Lung (tissue), 13 donors: ENCODE measurements around the gene FBXO34. TPM values are rescaled to one million over a fixed set of nuclear protein-coding genes. Genes with fewer than 3 reads are reported as not detected.

Experiments
- ATAC-seq: fragments of 200-7000 bp; cut with Tn5 transposase; one replicate; pipeline ENCODE4 v1.9.1; 2020; ENCODE audit warnings: moderate number of reproducible peaks; ENCODE audit not compliant: insufficient read depth, low FRiP score
- DNase-seq, 3 donors: peaks; one replicate each; pipeline ENCODE4 v3.0.0-alpha.2; 2013 to 2017
- H3K27ac ChIP-seq, 2 donors: one replicate each; pipeline ENCODE4 v1.5.1; 2013; ENCODE audit warnings: mild to moderate bottlenecking in 2 of 2, moderate library complexity in 2 of 2, control low read depth in 1 of 2, inconsistent platforms in 1 of 2, low read depth in 1 of 2, low read length in 1 of 2
- H3K27me3 ChIP-seq, 3 donors: one replicate each; pipeline ENCODE4 v1.5.1; 2013; ENCODE audit warnings: low read length in 2 of 3; ENCODE audit not compliant: control insufficient read depth in 3 of 3, insufficient read depth in 3 of 3
- H3K36me3 ChIP-seq, 4 donors: one replicate each; pipeline ENCODE4 v1.5.1; 2013; ENCODE audit warnings: low read length in 4 of 4, mild to moderate bottlenecking in 1 of 4, moderate library complexity in 1 of 4; ENCODE audit not compliant: control insufficient read depth in 4 of 4, insufficient read depth in 4 of 4
- H3K4me1 ChIP-seq, 5 donors: one replicate each; pipeline ENCODE4 v1.5.1; 2013; ENCODE audit warnings: low read length in 5 of 5, mild to moderate bottlenecking in 2 of 5, moderate library complexity in 1 of 5; ENCODE audit not compliant: control insufficient read depth in 5 of 5, insufficient read depth in 5 of 5
- H3K4me3 ChIP-seq: one replicate; pipeline ENCODE4 v1.5.1; 2013; ENCODE audit warnings: mild to moderate bottlenecking, control low read depth, moderate library complexity
- H3K9ac ChIP-seq, 2 donors: one replicate each; pipeline ENCODE4 v1.5.1; 2013; ENCODE audit warnings: low read length in 2 of 2, control low read depth in 1 of 2; ENCODE audit not compliant: insufficient read depth in 1 of 2
- H3K9me3 ChIP-seq, 4 donors: one replicate each; pipeline ENCODE4 v1.5.1; 2013; ENCODE audit warnings: low read length in 3 of 4, mild to moderate bottlenecking in 1 of 4, moderate library complexity in 1 of 4; ENCODE audit not compliant: control insufficient read depth in 4 of 4, insufficient read depth in 3 of 4
- WGBS, 2 donors: extraction: QIAGEN DNeasy Blood & Tissue Kit; methylation state at CpG; one replicate each; pipeline ENCODE4 v1.1.7; 2013; 5-methylcytosine and 5-hydroxymethylcytosine counted together
- polyA plus RNA-seq, 2 donors: library from polyadenylated mRNA; stranded (reverse); fragments of 200-250 nt; gene quantifications; one replicate each; pipeline ENCODE4 v1.2.1, GENCODE V29; 2013
- small RNA-seq: library from RNA; depleted of rRNA; stranded (forward); fragments of <200 nt; gene quantifications from one replicate; pipeline ENCODE3, GENCODE V24; 2014; ENCODE audit warnings: low replicate concordance
- total RNA-seq, 2 donors: library from RNA; depleted of rRNA in 1 of 2; stranded (reverse); fragments of >200 nt in 1 of 2; gene quantifications; one replicate each; pipeline ENCODE4 v1.2.1, GENCODE V29; 2014 to 2021
- TF ChIP-seq, protein P1 (sequence below): IDR thresholded peaks from 2 replicates; pipeline ENCODE4 v1.5.1; 2012; ENCODE audit warnings: mild to moderate bottlenecking; ENCODE audit errors: control extremely low read depth, extremely low read depth
- donor health status: control.
- donor health status: control.
- donor health status: Bipolar disorder and iron deficiency.
- donor health status: healthy.
- donor health status: DM: yes; HTN: yes; CAD: no.

The FBXO34 gene
- total and polyA plus RNA-seq, 4 donors, result 14.0 to 59.4 (median 22.2) TPM

GRCh38 chr14:55399183-55399582, 128.0 kb downstream of the FBXO34 start:
- TF ChIP-seq, protein P1, sequence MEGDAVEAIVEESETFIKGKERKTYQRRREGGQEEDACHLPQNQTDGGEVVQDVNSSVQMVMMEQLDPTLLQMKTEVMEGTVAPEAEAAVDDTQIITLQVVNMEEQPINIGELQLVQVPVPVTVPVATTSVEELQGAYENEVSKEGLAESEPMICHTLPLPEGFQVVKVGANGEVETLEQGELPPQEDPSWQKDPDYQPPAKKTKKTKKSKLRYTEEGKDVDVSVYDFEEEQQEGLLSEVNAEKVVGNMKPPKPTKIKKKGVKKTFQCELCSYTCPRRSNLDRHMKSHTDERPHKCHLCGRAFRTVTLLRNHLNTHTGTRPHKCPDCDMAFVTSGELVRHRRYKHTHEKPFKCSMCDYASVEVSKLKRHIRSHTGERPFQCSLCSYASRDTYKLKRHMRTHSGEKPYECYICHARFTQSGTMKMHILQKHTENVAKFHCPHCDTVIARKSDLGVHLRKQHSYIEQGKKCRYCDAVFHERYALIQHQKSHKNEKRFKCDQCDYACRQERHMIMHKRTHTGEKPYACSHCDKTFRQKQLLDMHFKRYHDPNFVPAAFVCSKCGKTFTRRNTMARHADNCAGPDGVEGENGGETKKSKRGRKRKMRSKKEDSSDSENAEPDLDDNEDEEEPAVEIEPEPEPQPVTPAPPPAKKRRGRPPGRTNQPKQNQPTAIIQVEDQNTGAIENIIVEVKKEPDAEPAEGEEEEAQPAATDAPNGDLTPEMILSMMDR, result no peak
- WGBS, 2 donors, result 98 to 100% methylated on average over 1 of the region's 1 CpG
- H3K27ac ChIP-seq, result peak overlapping the region in 1 of 2 donors; percentile 60

GRCh38 chr14:55399852-55400251, 128.6 kb downstream of the FBXO34 start:
- ATAC-seq (no peak), DNase-seq (no peak)
- TF ChIP-seq, protein P1, result no peak
- Histone ChIP-seq H3K9ac (no peak overlapping the region), H3K9me3 (no peaks in the 10 kb centered on the region), H3K4me1 (peaks cover 0 to 12% (median 0%) of the 10 kb centered on the region in 5 donors), H3K27ac (peak overlapping the region in 1 of 2 donors; percentile 60), H3K36me3 (peaks cover 0 to 12% (median 7%) of the 10 kb centered on the region in 4 donors), H3K27me3 (no peaks in the 10 kb centered on the region), H3K4me3 (no peak overlapping the region)
- 79 to 91% methylated on average over 2 of the region's 2 CpGs for WGBS, 2 donors

More at GRCh38 chr14:55399183-55399582, 128.0 kb downstream of the FBXO34 start:
- peaks cover 0 to 12% (median 0%) of the 10 kb centered on the region in 5 donors for H3K4me1 ChIP-seq
- no peak overlapping the region for H3K9ac ChIP-seq
- no peaks in the 10 kb centered on the region for H3K9me3 ChIP-seq
- no peak for ATAC-seq
- no peak for DNase-seq
- no peak overlapping the region for H3K4me3 ChIP-seq
- H3K27me3 ChIP-seq, result no peaks in the 10 kb centered on the region
- H3K36me3 ChIP-seq, result peaks cover 0 to 12% (median 9%) of the 10 kb centered on the region in 4 donors

DNA sequence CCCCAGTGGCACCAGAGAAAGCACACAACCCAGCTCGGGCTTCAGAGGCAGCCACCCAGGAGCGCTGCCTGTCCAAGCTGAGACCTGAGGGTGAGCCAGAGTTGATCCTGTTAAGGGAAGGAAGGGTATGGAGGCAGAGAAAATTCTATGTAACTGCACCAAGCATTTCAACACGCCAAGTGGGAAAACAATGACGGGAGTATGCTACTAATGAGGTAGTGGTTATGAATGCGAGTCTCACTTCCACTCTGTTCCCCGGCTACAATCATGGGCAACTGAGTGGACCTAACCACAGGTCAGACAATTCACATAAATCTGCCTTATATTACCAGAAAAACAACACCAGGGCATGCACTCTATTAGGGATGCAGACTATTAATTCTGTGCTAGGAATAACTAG, 130.5 kb downstream of the FBXO34 start:
- H3K4me3 ChIP-seq, result no peak overlapping the region
- WGBS, 2 donors, result 81 to 84% methylated on average over 6 of the region's 6 CpGs
- DNase-seq (no peak), ATAC-seq (no peak)
- H3K9ac ChIP-seq, result no peak overlapping the region
- TF ChIP-seq, protein P1, result no peak
- no peaks in the 10 kb centered on the region for H3K27me3 ChIP-seq
- peaks cover 0 to 12% (median 0%) of the 10 kb centered on the region in 5 donors for H3K4me1 ChIP-seq
- H3K27ac ChIP-seq, result no peak overlapping the region
- H3K36me3 ChIP-seq, result peaks cover 0 to 4% (median 1%) of the 10 kb centered on the region in 4 donors
- no peaks in the 10 kb centered on the region for H3K9me3 ChIP-seq

Small RNA genes within 50 kb of the gene (small RNA-seq; reads per million reads assigned to genes)
- not detected for gene AL356801.1

Other genes starting within 250 kb of the FBXO34 start
- 1 to 10 TPM; 6.2 to 7.1 TPM for gene WDHD1, start 244.3 kb upstream of the FBXO34 start, total RNA-seq
- 1 to 10 TPM; 1.9 TPM for gene WDHD1, start 244.3 kb upstream of the FBXO34 start, polyA plus RNA-seq
- gene SOCS4, start 244.2 kb upstream of the FBXO34 start, total RNA-seq, result 10 to 100 TPM; 14.3 to 28.3 TPM
- gene SOCS4, start 244.2 kb upstream of the FBXO34 start, polyA plus RNA-seq, result 1 to 10 TPM; 5.8 to 6.8 TPM
- gene MAPK1IP1L, start 219.8 kb upstream of the FBXO34 start, total RNA-seq, result 10 to 100 TPM; 36.9 to 87.4 TPM
- gene MAPK1IP1L, start 219.8 kb upstream of the FBXO34 start, polyA plus RNA-seq, result 10 to 100 TPM; 25.8 to 61.3 TPM
- 100 to 1,000 TPM; 166 to 373 TPM for gene LGALS3, start 142.2 kb upstream of the FBXO34 start, total RNA-seq
- 100 to 1,000 TPM; 512 to 875 TPM for gene LGALS3, start 142.2 kb upstream of the FBXO34 start, polyA plus RNA-seq
- 1 to 10 TPM in 1 of 2 donors, under 1 TPM in 1; 0.34 to 5.0 TPM for gene DLGAP5, start 79.8 kb upstream of the FBXO34 start, total RNA-seq
- under 1 TPM; 0.37 to 0.89 TPM for gene DLGAP5, start 79.8 kb upstream of the FBXO34 start, polyA plus RNA-seq
- 10 to 100 TPM in 1 of 2 donors, 1 to 10 TPM in 1; 6.9 to 19.0 TPM for gene ATG14, start 140.4 kb downstream of the FBXO34 start, total RNA-seq
- 1 to 10 TPM; 3.4 to 7.1 TPM for gene ATG14, start 140.4 kb downstream of the FBXO34 start, polyA plus RNA-seq
- gene TBPL2, start 169.2 kb downstream of the FBXO34 start, total RNA-seq, result not detected
- not detected for gene TBPL2, start 169.2 kb downstream of the FBXO34 start, polyA plus RNA-seq